Lung (tissue), 12 donors: Measurements from ENCODE around the gene BMP2. TPM values are rescaled to one million over a fixed set of nuclear protein-coding genes. Genes with fewer than 3 reads are reported as not detected.
A peak's percentile ranks its signal among the peaks of the same experiment; 100 is the strongest.

Experiments
- ATAC-seq: fragments of 200-7000 bp; cut with Tn5 transposase; one replicate; pipeline ENCODE4 v1.9.1; 2020; ENCODE audit warnings: moderate number of reproducible peaks; ENCODE audit not compliant: insufficient read depth, low FRiP score
- DNase-seq, 3 donors: peaks; one replicate each; pipeline ENCODE4 v3.0.0-alpha.2; 2013 to 2017
- H3K27ac ChIP-seq, 2 donors: one replicate each; pipeline ENCODE4 v1.5.1; 2013; ENCODE audit warnings: mild to moderate bottlenecking in 2 of 2, moderate library complexity in 2 of 2, control low read depth in 1 of 2, inconsistent platforms in 1 of 2, low read depth in 1 of 2, low read length in 1 of 2
- H3K27me3 ChIP-seq, 3 donors: one replicate each; pipeline ENCODE4 v1.5.1; 2013; ENCODE audit warnings: low read length in 2 of 3; ENCODE audit not compliant: control insufficient read depth in 3 of 3, insufficient read depth in 3 of 3
- H3K36me3 ChIP-seq, 4 donors: one replicate each; pipeline ENCODE4 v1.5.1; 2013; ENCODE audit warnings: low read length in 4 of 4, mild to moderate bottlenecking in 1 of 4, moderate library complexity in 1 of 4; ENCODE audit not compliant: control insufficient read depth in 4 of 4, insufficient read depth in 4 of 4
- H3K4me1 ChIP-seq, 5 donors: one replicate each; pipeline ENCODE4 v1.5.1; 2013; ENCODE audit warnings: low read length in 5 of 5, mild to moderate bottlenecking in 2 of 5, moderate library complexity in 1 of 5; ENCODE audit not compliant: control insufficient read depth in 5 of 5, insufficient read depth in 5 of 5
- H3K4me3 ChIP-seq: one replicate; pipeline ENCODE4 v1.5.1; 2013; ENCODE audit warnings: mild to moderate bottlenecking, control low read depth, moderate library complexity
- H3K9ac ChIP-seq, 2 donors: one replicate each; pipeline ENCODE4 v1.5.1; 2013; ENCODE audit warnings: low read length in 2 of 2, control low read depth in 1 of 2; ENCODE audit not compliant: insufficient read depth in 1 of 2
- H3K9me3 ChIP-seq, 4 donors: one replicate each; pipeline ENCODE4 v1.5.1; 2013; ENCODE audit warnings: low read length in 3 of 4, mild to moderate bottlenecking in 1 of 4, moderate library complexity in 1 of 4; ENCODE audit not compliant: control insufficient read depth in 4 of 4, insufficient read depth in 3 of 4
- WGBS, 2 donors: extraction: QIAGEN DNeasy Blood & Tissue Kit; methylation state at CpG; one replicate each; pipeline ENCODE4 v1.1.7; 2013; 5-methylcytosine and 5-hydroxymethylcytosine counted together
- polyA plus RNA-seq, 2 donors: library from polyadenylated mRNA; stranded (reverse); fragments of 200-250 nt; gene quantifications; one replicate each; pipeline ENCODE4 v1.2.1, GENCODE V29; 2013
- total RNA-seq, 2 donors: library from RNA; depleted of rRNA in 1 of 2; stranded (reverse); fragments of >200 nt in 1 of 2; gene quantifications; one replicate each; pipeline ENCODE4 v1.2.1, GENCODE V29; 2014 to 2021
- TF ChIP-seq, protein P1 (sequence below): IDR thresholded peaks from 2 replicates; pipeline ENCODE4 v1.5.1; 2012; ENCODE audit warnings: mild to moderate bottlenecking; ENCODE audit errors: control extremely low read depth, extremely low read depth
- donor health status: control.
- donor health status: control.
- donor health status: Bipolar disorder and iron deficiency.
- donor health status: healthy.
- donor health status: DM: yes; HTN: yes; CAD: no.

The BMP2 gene
- total and polyA plus RNA-seq, 4 donors, result 11.4 to 29.4 (median 21.3) TPM

DNA sequence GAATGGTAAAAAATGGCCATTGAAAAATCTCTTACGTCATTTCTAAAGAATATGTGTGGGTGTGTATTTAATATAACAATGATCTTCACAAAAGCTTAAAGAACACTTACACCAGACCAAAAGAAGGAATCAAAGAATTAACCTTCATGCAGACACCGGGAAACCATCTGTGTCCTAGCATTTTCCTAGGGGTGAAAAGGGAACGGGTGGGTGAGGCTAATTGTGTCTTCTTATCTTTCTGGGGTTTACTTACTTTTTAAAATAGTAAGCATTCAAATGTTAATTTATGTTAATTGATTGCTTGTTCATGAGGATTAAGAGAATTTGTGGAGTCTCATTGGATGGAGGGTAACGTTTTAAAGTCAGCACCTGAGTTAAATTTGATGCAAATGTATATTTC lies 47.5 kb downstream of the BMP2 start:
- DNase-seq, result no peak
- Histone ChIP-seq H3K4me1 (peaks cover 0 to 3% (median 0%) of the 10 kb centered on the region in 5 donors), H3K27ac (no peak overlapping the region), H3K9ac (no peak overlapping the region), H3K27me3 (no peaks in the 10 kb centered on the region), H3K4me3 (no peak overlapping the region), H3K9me3 (no peaks in the 10 kb centered on the region), H3K36me3 (no peaks in the 10 kb centered on the region)
- no peak for ATAC-seq
- 44 to 54% methylated on average over 4 of the region's 4 CpGs for WGBS, 2 donors
- TF ChIP-seq, protein P1, sequence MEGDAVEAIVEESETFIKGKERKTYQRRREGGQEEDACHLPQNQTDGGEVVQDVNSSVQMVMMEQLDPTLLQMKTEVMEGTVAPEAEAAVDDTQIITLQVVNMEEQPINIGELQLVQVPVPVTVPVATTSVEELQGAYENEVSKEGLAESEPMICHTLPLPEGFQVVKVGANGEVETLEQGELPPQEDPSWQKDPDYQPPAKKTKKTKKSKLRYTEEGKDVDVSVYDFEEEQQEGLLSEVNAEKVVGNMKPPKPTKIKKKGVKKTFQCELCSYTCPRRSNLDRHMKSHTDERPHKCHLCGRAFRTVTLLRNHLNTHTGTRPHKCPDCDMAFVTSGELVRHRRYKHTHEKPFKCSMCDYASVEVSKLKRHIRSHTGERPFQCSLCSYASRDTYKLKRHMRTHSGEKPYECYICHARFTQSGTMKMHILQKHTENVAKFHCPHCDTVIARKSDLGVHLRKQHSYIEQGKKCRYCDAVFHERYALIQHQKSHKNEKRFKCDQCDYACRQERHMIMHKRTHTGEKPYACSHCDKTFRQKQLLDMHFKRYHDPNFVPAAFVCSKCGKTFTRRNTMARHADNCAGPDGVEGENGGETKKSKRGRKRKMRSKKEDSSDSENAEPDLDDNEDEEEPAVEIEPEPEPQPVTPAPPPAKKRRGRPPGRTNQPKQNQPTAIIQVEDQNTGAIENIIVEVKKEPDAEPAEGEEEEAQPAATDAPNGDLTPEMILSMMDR, result no peak

DNA sequence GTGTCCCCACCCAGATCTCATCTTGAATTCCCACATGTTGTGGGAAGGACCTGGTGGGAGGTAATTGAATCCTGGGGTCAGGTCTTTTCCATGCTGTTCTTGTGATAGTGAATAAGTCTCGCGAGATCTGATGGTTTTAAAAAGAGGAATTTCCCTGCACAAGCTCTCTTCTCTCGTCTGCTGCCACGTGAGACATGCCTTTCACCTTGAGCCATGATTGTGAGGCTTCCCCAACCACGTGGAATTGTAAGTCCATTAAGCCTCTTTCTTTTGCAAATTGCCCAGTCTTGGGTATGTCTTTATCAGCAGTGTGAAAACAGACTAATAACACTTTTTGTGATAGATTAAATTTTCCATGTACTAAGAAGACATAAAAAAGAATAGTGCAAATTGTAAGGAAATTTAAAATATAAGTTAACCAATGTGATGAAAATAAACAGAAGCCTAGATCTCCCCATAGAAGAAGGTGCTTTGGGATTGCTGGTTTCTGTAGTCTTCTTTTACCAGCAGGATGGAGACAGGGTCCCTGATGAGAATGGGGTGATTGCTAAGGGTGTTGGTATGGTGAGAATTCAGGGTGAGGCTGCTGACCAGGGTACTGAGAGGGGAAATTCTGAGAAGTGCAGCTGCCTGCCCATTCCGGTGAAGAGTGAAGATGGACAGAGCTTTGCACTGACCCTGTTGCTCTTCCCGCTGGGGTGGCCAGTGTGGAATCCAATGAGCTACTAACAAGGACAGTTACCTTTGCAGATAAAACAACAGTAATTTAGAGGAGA lies 50.7 kb downstream of the BMP2 start:
- no peaks in the 10 kb centered on the region for H3K9me3 ChIP-seq
- no peak overlapping the region for H3K4me3 ChIP-seq
- no peak overlapping the region for H3K27ac ChIP-seq
- 67 to 70% methylated on average over 7 of the region's 7 CpGs for WGBS, 2 donors
- H3K4me1 ChIP-seq, result no peaks in the 10 kb centered on the region
- H3K36me3 ChIP-seq, result no peaks in the 10 kb centered on the region
- TF ChIP-seq, protein P1, result no peak
- DNase-seq, result no peak
- no peak overlapping the region for H3K9ac ChIP-seq
- no peaks in the 10 kb centered on the region for H3K27me3 ChIP-seq
- no peak for ATAC-seq

DNA sequence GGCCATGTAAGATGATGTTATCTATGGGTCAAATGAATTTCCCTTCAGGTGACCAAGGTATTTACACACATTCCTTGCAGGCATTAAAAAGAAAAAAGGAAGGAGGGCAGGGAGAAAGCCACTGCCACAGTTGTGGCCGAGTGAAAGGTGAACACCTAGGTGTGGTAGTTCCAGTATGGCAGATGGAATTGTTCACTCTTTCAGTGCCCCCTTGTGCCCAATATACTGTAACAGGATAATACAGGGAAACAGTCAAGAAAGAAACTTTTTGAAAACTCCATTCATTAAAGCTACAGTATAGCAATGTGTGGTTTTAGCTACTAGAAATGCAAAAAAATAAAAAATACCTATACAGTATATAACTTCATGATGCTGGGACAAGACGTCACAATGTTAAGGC lies 52.1 kb downstream of the BMP2 start:
- ATAC-seq (no peak), DNase-seq (peak in 2 of 3 donors; percentile 28 to 32)
- H3K9ac ChIP-seq, result no peak overlapping the region
- H3K27ac ChIP-seq, result no peak overlapping the region
- H3K36me3 ChIP-seq, result no peaks in the 10 kb centered on the region
- no peaks in the 10 kb centered on the region for H3K9me3 ChIP-seq
- no peaks in the 10 kb centered on the region for H3K4me1 ChIP-seq
- TF ChIP-seq, protein P1, result no peak
- 49 to 57% methylated on average over 2 of the region's 2 CpGs for WGBS, 2 donors
- H3K27me3 ChIP-seq, result no peaks in the 10 kb centered on the region
- no peak overlapping the region for H3K4me3 ChIP-seq

DNA sequence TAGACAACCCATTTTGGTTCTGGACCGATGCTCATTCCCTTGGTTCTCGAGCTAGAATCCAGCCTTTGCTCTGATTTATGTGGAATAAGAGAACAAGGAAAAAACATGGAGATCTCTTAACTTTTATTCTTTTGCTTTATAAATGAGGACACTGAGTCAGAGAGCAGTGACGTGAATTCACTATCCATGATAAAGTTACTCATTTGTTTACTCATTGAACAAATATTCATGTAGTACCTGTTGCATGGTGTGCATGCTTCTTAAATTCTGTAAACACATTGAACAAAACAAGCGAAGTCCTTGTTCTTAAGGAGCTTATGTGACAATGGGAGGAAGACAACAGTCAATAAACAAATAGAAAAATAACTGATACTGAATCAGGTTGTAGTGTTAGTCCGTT lies 56.9 kb downstream of the BMP2 start:
- WGBS, 2 donors, result 85 to 91% methylated on average over 5 of the region's 5 CpGs
- Histone ChIP-seq H3K4me1 (no peaks in the 10 kb centered on the region), H3K27ac (no peak overlapping the region), H3K4me3 (no peak overlapping the region), H3K9ac (no peak overlapping the region), H3K36me3 (no peaks in the 10 kb centered on the region), H3K27me3 (no peaks in the 10 kb centered on the region), H3K9me3 (no peaks in the 10 kb centered on the region)
- TF ChIP-seq, protein P1, result no peak
- no peak for ATAC-seq
- no peak for DNase-seq
